Osteocyte (in vitro differentiated cells): ENCODE results near the gene RNF7. TPM values are rescaled to one million over a fixed set of nuclear protein-coding genes. Genes with fewer than 3 reads are reported as not detected.

Experiments used
- DNase-seq: peaks from one replicate; pipeline ENCODE4 v3.0.0; 2021; ENCODE audit warnings: mixed read lengths; ENCODE audit not compliant: unreplicated experiment; ENCODE audit errors: extremely low spot score
- H3K27ac Mint-ChIP-seq: one replicate; pipeline ENCODE4 v1.8.0; 2021; ENCODE audit warnings: mild to moderate bottlenecking, mixed read lengths; ENCODE audit not compliant: unreplicated experiment
- H3K27me3 Mint-ChIP-seq: one replicate; pipeline ENCODE4 v1.8.0; 2021; ENCODE audit warnings: mixed read lengths; ENCODE audit not compliant: unreplicated experiment
- H3K36me3 Mint-ChIP-seq: one replicate; pipeline ENCODE4 v1.8.0; 2021; ENCODE audit warnings: mixed read lengths; ENCODE audit not compliant: unreplicated experiment
- H3K4me1 Mint-ChIP-seq: one replicate; pipeline ENCODE4 v1.8.0; 2021; ENCODE audit warnings: mixed read lengths; ENCODE audit not compliant: unreplicated experiment
- H3K4me3 Mint-ChIP-seq: one replicate; pipeline ENCODE4 v1.8.0; 2021; ENCODE audit warnings: mild to moderate bottlenecking, moderate library complexity, mixed read lengths; ENCODE audit not compliant: unreplicated experiment
- H3K9me3 Mint-ChIP-seq: one replicate; pipeline ENCODE4 v1.8.0; 2021; ENCODE audit warnings: mixed read lengths; ENCODE audit not compliant: unreplicated experiment
- CTCF ChIP-seq: fragments of 200-600 bp; sonication (generic); IDR thresholded peaks from 2 replicates; pipeline ENCODE4 v1.5.0; 2021; ENCODE audit warnings: antibody characterized with exemption, mild to moderate bottlenecking, moderate library complexity
- total RNA-seq: library from RNA; stranded (reverse); gene quantifications from 2 replicates; pipeline ENCODE4 v1.2.1, GENCODE V29; 2021

The RNF7 gene
- total RNA-seq, 1 donor from 2014 or later: 87.4 TPM

GRCh38 chr3:141729240-141729639 is 8.9 kb upstream of the RNF7 start:
- no peak for TF ChIP-seq CTCF
- no peak for DNase-seq

GRCh38 chr3:141735176-141735575 is 2.9 kb upstream of the RNF7 start:
- DNase-seq: no peak
- Mint-ChIP-seq H3K27me3 (peaks cover 7% of the 10 kb centered on the region), H3K36me3 (no peaks in the 10 kb centered on the region), H3K4me1 (peaks cover 10% of the 10 kb centered on the region), H3K9me3 (no peaks in the 10 kb centered on the region), H3K4me3 (no peak overlapping the region), H3K27ac (no peak overlapping the region)
- no peak for TF ChIP-seq CTCF

More at GRCh38 chr3:141729240-141729639, 8.9 kb upstream of the RNF7 start:
- Mint-ChIP-seq H3K9me3 (no peaks in the 10 kb centered on the region), H3K27me3 (peaks cover 7% of the 10 kb centered on the region), H3K4me1 (peaks cover 3% of the 10 kb centered on the region), H3K4me3 (no peak overlapping the region), H3K27ac (no peak overlapping the region), H3K36me3 (no peaks in the 10 kb centered on the region)

DNA sequence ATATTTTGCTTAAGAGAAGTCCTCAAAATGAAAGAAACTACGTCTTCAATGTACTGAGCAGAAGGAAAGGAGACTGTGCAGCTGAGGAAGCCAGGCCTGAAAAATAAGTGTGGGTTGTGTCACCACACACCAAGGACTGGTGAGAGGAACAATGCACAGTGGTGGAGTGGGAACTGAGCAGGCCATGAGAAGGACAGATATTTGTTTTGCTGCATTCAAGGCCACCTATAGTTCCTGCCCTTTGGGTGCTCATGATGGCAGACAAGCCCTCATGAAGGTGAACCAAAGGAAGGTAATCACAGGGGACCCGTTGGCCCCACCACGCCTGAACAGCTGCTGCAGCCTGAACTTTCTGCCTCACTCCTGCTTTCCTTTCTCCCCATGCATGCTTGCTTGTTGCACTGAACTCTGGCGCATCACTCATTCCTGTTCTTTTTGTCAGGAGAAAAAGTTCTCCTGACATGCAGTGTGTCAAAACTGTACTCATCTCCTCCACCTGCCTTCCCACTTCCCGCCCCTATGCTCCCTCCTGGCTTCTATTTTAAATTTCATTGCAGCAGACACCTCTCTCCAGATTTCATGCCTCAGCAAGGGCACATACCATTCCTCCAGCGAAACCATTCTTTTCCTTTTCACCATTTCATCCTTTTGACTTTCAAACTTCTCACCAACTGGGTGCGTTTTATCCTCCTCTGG is 2.2 kb upstream of the RNF7 start:
- DNase-seq: no peak
- Mint-ChIP-seq H3K36me3 (no peaks in the 10 kb centered on the region), H3K27me3 (peaks cover 7% of the 10 kb centered on the region), H3K4me1 (peaks cover 18% of the 10 kb centered on the region), H3K4me3 (no peak overlapping the region), H3K9me3 (no peaks in the 10 kb centered on the region), H3K27ac (no peak overlapping the region)
- TF ChIP-seq CTCF: no peak

- no peak for TF ChIP-seq CTCF
- Mint-ChIP-seq H3K27ac (peak overlapping the region; percentile 11), H3K27me3 (peaks cover 7% of the 10 kb centered on the region), H3K36me3 (no peaks in the 10 kb centered on the region), H3K4me1 (peaks cover 27% of the 10 kb centered on the region), H3K4me3 (no peak overlapping the region), H3K9me3 (no peaks in the 10 kb centered on the region)
- no peak for DNase-seq
Measured at GRCh38 chr3:141737093-141737492, 1.0 kb upstream of the RNF7 start.

DNA sequence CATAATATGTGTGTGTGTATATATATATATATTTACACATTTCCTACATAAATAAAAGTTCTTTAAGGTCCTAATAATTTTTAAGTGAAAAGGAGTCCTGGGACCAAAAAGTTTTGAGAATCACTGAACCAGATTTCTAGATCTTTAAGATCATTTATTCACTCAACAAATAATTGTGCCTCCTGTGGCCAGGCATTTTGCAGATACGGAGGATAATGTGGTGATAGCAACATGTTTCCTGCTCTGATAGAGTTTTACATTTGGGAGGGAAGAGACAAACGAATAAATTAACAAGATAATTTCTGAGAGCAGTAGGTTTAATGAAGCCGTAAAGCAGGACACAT is 448 bp upstream of the RNF7 start:
- H3K27ac Mint-ChIP-seq: peak overlapping the region; percentile 82
- H3K4me3 Mint-ChIP-seq: peak overlapping the region; percentile 96
- H3K27me3 Mint-ChIP-seq: peaks cover 7% of the 10 kb centered on the region
- DNase-seq: no peak
- H3K4me1 Mint-ChIP-seq: peaks cover 29% of the 10 kb centered on the region
- peaks cover 3% of the 10 kb centered on the region for H3K36me3 Mint-ChIP-seq
- no peaks in the 10 kb centered on the region for H3K9me3 Mint-ChIP-seq
- no peak for TF ChIP-seq CTCF
